ENCODE measurements around the gene PHLDA3.

PHLDA3 gene

GRCh38 chr1:201456499-201457309, 12.3 kb downstream of the PHLDA3 start:
- Histone ChIP-seq H3K36me3 (ENCODE audit: control insufficient read depth in 5 of 5, insufficient read depth in 5 of 5, low read length in 5 of 5) (no peaks in the 10 kb centered on the region), H3K9me3 (ENCODE audit: control insufficient read depth in 5 of 5, low read length in 5 of 5) (peaks cover 0 to 4% (median 0%) of the 10 kb centered on the region in 5 donors), H3K4me1 (ENCODE audit: control insufficient read depth in 5 of 5, insufficient read depth in 5 of 5, low read length in 5 of 5) (peaks cover 10 to 43% (median 31%) of the 10 kb centered on the region in 5 donors), H3K27ac (ENCODE audit: low read depth, low read length) (peak overlapping the region; percentile 90), H3K27me3 (ENCODE audit: control insufficient read depth in 5 of 5, insufficient read depth in 4 of 5, low read length in 5 of 5) (no peaks in the 10 kb centered on the region), H3K9ac (ENCODE audit: low read length in 5 of 5) (peak overlapping the region in 4 of 5 donors; percentile 9 to 69 (median 30)), H3K4me3 (ENCODE audit: low read depth in 1 of 5, low read length in 5 of 5) (no peak overlapping the region)

DNA sequence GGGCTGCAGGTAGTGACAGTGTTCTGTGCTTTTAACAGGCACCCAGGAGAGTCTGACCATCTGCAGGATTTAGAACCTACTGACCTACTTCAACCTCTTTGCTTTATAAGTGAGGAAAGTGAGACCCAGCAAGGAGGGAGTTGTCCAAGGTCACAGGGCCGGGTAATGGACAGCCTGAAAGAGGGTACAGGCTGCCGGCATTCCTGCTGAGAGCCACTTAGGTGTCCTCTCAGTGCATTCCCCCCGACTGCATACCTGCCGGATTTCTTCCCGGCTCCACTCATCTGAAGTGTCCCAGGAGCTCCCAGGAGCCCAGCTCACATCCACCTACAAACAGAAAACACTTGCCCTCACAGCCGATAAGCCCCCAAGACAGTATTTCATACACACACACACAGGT, 13.9 kb downstream of the PHLDA3 start:
- no peak overlapping the region for H3K4me3 ChIP-seq (ENCODE audit: low read depth in 1 of 5, low read length in 5 of 5)
- no peaks in the 10 kb centered on the region for H3K36me3 ChIP-seq (ENCODE audit: control insufficient read depth in 5 of 5, insufficient read depth in 5 of 5, low read length in 5 of 5)
- no peak overlapping the region for H3K27ac ChIP-seq (ENCODE audit: low read depth, low read length)
- H3K27me3 ChIP-seq (ENCODE audit: control insufficient read depth in 5 of 5, insufficient read depth in 4 of 5, low read length in 5 of 5): no peaks in the 10 kb centered on the region
- H3K4me1 ChIP-seq (ENCODE audit: control insufficient read depth in 5 of 5, insufficient read depth in 5 of 5, low read length in 5 of 5): peaks cover 9 to 38% (median 33%) of the 10 kb centered on the region in 5 donors
- no peak overlapping the region for H3K9ac ChIP-seq (ENCODE audit: low read length in 5 of 5)
- H3K9me3 ChIP-seq (ENCODE audit: control insufficient read depth in 5 of 5, low read length in 5 of 5): peaks cover 0 to 4% (median 0%) of the 10 kb centered on the region in 5 donors

GRCh38 chr1:201454608-201455007, 14.4 kb downstream of the PHLDA3 start:
- H3K9me3 ChIP-seq (ENCODE audit: control insufficient read depth in 5 of 5, low read length in 5 of 5): peaks cover 0 to 4% (median 0%) of the 10 kb centered on the region in 5 donors
- H3K9ac ChIP-seq (ENCODE audit: low read length in 5 of 5): no peak overlapping the region
- no peaks in the 10 kb centered on the region for H3K36me3 ChIP-seq (ENCODE audit: control insufficient read depth in 5 of 5, insufficient read depth in 5 of 5, low read length in 5 of 5)
- peaks cover 9 to 43% (median 37%) of the 10 kb centered on the region in 5 donors for H3K4me1 ChIP-seq (ENCODE audit: control insufficient read depth in 5 of 5, insufficient read depth in 5 of 5, low read length in 5 of 5)
- no peaks in the 10 kb centered on the region for H3K27me3 ChIP-seq (ENCODE audit: control insufficient read depth in 5 of 5, insufficient read depth in 4 of 5, low read length in 5 of 5)
- H3K27ac ChIP-seq (ENCODE audit: low read depth, low read length): no peak overlapping the region
- no peak overlapping the region for H3K4me3 ChIP-seq (ENCODE audit: low read depth in 1 of 5, low read length in 5 of 5)

GRCh38 chr1:201452866-201453265, 16.1 kb downstream of the PHLDA3 start:
- Histone ChIP-seq H3K36me3 (ENCODE audit: control insufficient read depth in 5 of 5, insufficient read depth in 5 of 5, low read length in 5 of 5) (no peaks in the 10 kb centered on the region), H3K4me1 (ENCODE audit: control insufficient read depth in 5 of 5, insufficient read depth in 5 of 5, low read length in 5 of 5) (peaks cover 13 to 56% (median 51%) of the 10 kb centered on the region in 5 donors), H3K9me3 (ENCODE audit: control insufficient read depth in 5 of 5, low read length in 5 of 5) (peaks cover 0 to 4% (median 0%) of the 10 kb centered on the region in 5 donors), H3K27ac (ENCODE audit: low read depth, low read length) (no peak overlapping the region), H3K27me3 (ENCODE audit: control insufficient read depth in 5 of 5, insufficient read depth in 4 of 5, low read length in 5 of 5) (no peaks in the 10 kb centered on the region), H3K4me3 (ENCODE audit: low read depth in 1 of 5, low read length in 5 of 5) (no peak overlapping the region), H3K9ac (ENCODE audit: low read length in 5 of 5) (no peak overlapping the region)

DNA sequence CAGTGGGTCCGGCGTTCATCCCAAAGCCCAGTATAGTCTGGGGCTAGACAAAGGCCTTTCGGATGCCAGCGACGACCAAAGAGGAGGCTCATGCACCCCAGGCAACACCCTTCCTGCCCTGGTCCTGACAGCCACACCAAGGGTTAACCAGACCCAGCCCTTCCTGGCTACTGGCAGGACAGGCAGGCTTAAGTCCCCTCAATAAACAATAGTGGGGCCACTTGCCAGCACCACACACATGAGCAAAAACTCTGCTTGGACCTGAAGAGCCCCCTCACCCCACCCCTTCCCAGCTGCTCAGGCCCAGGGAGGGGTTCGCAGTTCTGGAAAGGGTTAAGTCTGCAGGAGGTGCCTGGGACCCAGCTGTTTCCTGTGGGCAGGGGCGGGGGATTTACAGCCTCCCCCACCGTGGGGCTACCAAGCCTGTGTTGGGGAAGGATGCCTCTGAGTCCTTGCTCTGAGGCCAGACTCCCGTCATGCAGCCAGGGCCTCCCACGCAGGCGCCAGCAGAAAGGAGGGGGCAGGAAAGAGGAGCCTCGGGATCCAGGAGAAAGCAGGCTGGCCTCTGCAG, 18.2 kb downstream of the PHLDA3 start:
- Histone ChIP-seq H3K27ac (ENCODE audit: low read depth, low read length) (peak overlapping the region; percentile 41), H3K9ac (ENCODE audit: low read length in 5 of 5) (no peak overlapping the region), H3K4me1 (ENCODE audit: control insufficient read depth in 5 of 5, insufficient read depth in 5 of 5, low read length in 5 of 5) (peaks cover 6 to 40% (median 35%) of the 10 kb centered on the region in 5 donors), H3K4me3 (ENCODE audit: low read depth in 1 of 5, low read length in 5 of 5) (no peak overlapping the region), H3K9me3 (ENCODE audit: control insufficient read depth in 5 of 5, low read length in 5 of 5) (peaks cover 0 to 4% (median 0%) of the 10 kb centered on the region in 5 donors), H3K36me3 (ENCODE audit: control insufficient read depth in 5 of 5, insufficient read depth in 5 of 5, low read length in 5 of 5) (no peaks in the 10 kb centered on the region), H3K27me3 (ENCODE audit: control insufficient read depth in 5 of 5, insufficient read depth in 4 of 5, low read length in 5 of 5) (no peaks in the 10 kb centered on the region)

DNA sequence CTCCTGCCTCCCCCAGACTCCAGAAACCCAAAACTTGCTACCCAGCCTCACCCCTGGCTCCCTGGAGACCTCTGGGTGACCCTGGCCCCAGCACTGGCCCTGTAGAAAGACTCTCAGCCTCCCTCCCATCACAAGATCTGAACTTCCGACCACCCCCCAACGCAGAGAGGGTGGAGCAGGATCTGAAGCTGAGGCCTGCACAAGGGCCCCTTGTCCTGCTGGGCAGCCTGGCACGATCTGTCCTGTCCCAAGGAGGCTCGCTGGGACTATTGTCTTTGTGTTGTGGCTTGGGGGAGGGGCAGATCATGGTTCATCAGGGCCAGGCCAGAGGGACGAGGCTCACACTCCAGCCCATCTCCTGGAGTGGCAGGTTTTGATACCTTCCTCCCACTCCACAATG, 20.0 kb downstream of the PHLDA3 start:
- peaks cover 0 to 4% (median 0%) of the 10 kb centered on the region in 5 donors for H3K9me3 ChIP-seq (ENCODE audit: control insufficient read depth in 5 of 5, low read length in 5 of 5)
- H3K27me3 ChIP-seq (ENCODE audit: control insufficient read depth in 5 of 5, insufficient read depth in 4 of 5, low read length in 5 of 5): no peaks in the 10 kb centered on the region
- H3K36me3 ChIP-seq (ENCODE audit: control insufficient read depth in 5 of 5, insufficient read depth in 5 of 5, low read length in 5 of 5): no peaks in the 10 kb centered on the region
- H3K9ac ChIP-seq (ENCODE audit: low read length in 5 of 5): no peak overlapping the region
- H3K4me3 ChIP-seq (ENCODE audit: low read depth in 1 of 5, low read length in 5 of 5): no peak overlapping the region
- peaks cover 6 to 35% (median 31%) of the 10 kb centered on the region in 5 donors for H3K4me1 ChIP-seq (ENCODE audit: control insufficient read depth in 5 of 5, insufficient read depth in 5 of 5, low read length in 5 of 5)
- peak overlapping the region; percentile 45 for H3K27ac ChIP-seq (ENCODE audit: low read depth, low read length)

- H3K27ac ChIP-seq (ENCODE audit: low read depth, low read length): peak overlapping the region; percentile 45
- H3K9ac ChIP-seq (ENCODE audit: low read length in 5 of 5): peak overlapping the region in 2 of 5 donors; percentile 38 to 52
These were observed 20.8 kb downstream of the PHLDA3 start for GRCh38 chr1:201447903-201448871.

DNA sequence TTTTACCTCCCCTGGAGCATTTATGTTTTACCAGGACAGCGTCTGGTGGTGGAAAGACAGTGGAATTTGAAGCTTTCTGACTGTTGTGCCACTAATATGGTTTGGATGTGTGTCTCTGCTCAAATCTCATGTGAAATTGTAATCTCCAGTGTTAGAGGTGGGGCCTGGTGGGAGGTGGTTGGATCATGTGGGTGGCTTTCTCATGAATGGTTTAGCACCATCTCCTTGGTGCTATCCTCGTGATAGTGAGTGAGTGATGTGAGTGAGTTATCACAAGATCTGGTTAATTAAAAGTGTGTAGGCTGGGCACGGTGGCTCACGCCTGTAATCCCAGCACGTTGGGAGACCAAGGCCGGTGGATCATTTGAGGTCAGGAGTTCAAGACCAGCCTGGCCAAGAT, 23.7 kb downstream of the PHLDA3 start:
- Histone ChIP-seq H3K27me3 (ENCODE audit: control insufficient read depth in 5 of 5, insufficient read depth in 4 of 5, low read length in 5 of 5) (no peaks in the 10 kb centered on the region), H3K4me1 (ENCODE audit: control insufficient read depth in 5 of 5, insufficient read depth in 5 of 5, low read length in 5 of 5) (peaks cover 5 to 25% (median 24%) of the 10 kb centered on the region in 5 donors), H3K9ac (ENCODE audit: low read length in 5 of 5) (no peak overlapping the region), H3K9me3 (ENCODE audit: control insufficient read depth in 5 of 5, low read length in 5 of 5) (no peaks in the 10 kb centered on the region), H3K36me3 (ENCODE audit: control insufficient read depth in 5 of 5, insufficient read depth in 5 of 5, low read length in 5 of 5) (no peaks in the 10 kb centered on the region), H3K27ac (ENCODE audit: low read depth, low read length) (no peak overlapping the region), H3K4me3 (ENCODE audit: low read depth in 1 of 5, low read length in 5 of 5) (no peak overlapping the region)

More at GRCh38 chr1:201447903-201448871, 20.8 kb downstream of the PHLDA3 start:
- H3K4me3 ChIP-seq (ENCODE audit: low read depth in 1 of 5, low read length in 5 of 5): peak overlapping the region in 1 of 5 donors; percentile 17
- H3K27me3 ChIP-seq (ENCODE audit: control insufficient read depth in 5 of 5, insufficient read depth in 4 of 5, low read length in 5 of 5): no peaks in the 10 kb centered on the region
- H3K36me3 ChIP-seq (ENCODE audit: control insufficient read depth in 5 of 5, insufficient read depth in 5 of 5, low read length in 5 of 5): no peaks in the 10 kb centered on the region
- no peaks in the 10 kb centered on the region for H3K9me3 ChIP-seq (ENCODE audit: control insufficient read depth in 5 of 5, low read length in 5 of 5)
- peaks cover 6 to 35% (median 31%) of the 10 kb centered on the region in 5 donors for H3K4me1 ChIP-seq (ENCODE audit: control insufficient read depth in 5 of 5, insufficient read depth in 5 of 5, low read length in 5 of 5)

DNA sequence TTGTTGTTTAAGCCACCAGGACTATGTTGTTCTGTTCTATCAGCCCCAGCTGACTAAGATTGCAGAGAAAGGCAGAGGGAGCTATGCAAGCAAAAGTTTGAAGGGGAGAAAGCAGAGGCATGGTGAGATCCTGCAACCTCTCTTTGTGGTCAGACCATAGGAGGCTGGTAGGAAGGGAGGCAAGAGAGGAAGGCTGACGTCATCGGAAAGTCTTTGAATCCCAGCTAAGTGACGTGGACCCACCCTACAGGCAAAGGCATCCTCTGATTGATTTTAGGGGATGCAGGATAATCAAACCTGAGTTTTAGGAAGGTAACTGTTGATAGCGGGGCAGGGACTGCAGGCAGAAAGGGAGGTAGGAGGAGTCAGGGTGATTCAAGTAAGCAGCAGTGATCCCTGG, 24.2 kb downstream of the PHLDA3 start:
- no peak overlapping the region for H3K27ac ChIP-seq (ENCODE audit: low read depth, low read length)
- H3K4me1 ChIP-seq (ENCODE audit: control insufficient read depth in 5 of 5, insufficient read depth in 5 of 5, low read length in 5 of 5): peaks cover 5 to 20% (median 19%) of the 10 kb centered on the region in 5 donors
- no peaks in the 10 kb centered on the region for H3K27me3 ChIP-seq (ENCODE audit: control insufficient read depth in 5 of 5, insufficient read depth in 4 of 5, low read length in 5 of 5)
- H3K4me3 ChIP-seq (ENCODE audit: low read depth in 1 of 5, low read length in 5 of 5): no peak overlapping the region
- H3K9me3 ChIP-seq (ENCODE audit: control insufficient read depth in 5 of 5, low read length in 5 of 5): no peaks in the 10 kb centered on the region
- no peak overlapping the region for H3K9ac ChIP-seq (ENCODE audit: low read length in 5 of 5)
- no peaks in the 10 kb centered on the region for H3K36me3 ChIP-seq (ENCODE audit: control insufficient read depth in 5 of 5, insufficient read depth in 5 of 5, low read length in 5 of 5)
